Measurements from ENCODE around the gene ADORA2A.
A peak's percentile ranks its signal among the peaks of the same experiment; 100 is the strongest.

The ADORA2A gene

GRCh38 chr22:24419475-24419850, 7.9 kb upstream of the ADORA2A start:
- no peak for DNase-seq

- no peak for DNase-seq
These were observed 7.1 kb upstream of the ADORA2A start for GRCh38 chr22:24420072-24420976.

GRCh38 chr22:24420977-24421343, 6.4 kb upstream of the ADORA2A start:
- no peak for DNase-seq

GRCh38 chr22:24421428-24421931, 5.9 kb upstream of the ADORA2A start:
- peak in 1 of 5 experiments; percentile 60 for DNase-seq

GRCh38 chr22:24422102-24422665, 5.2 kb upstream of the ADORA2A start:
- no peak for DNase-seq

DNA sequence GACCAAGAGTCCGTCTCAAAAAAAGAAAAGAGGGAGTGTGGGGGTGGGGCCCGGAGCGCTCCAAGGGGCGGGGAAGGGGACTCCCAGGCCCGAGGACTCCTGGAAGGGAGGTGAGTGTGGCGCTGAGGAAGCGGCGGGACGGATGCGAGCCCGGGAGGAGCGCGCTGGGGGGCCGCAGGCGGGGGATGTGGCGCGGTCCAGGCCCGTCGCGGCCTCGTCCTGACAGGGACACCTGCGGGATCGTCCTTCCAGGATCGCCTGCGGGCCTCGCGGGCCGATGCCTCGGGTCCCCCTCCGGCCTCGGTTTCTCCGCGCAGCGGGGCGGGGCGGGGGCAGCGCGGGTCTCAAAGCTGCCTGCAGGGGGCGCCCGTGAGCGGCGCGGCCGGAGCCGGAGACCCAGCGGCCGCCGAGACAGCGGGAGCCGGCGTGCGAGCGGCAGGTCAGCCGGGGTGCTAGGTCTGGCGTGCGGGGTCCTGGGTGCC, 3.8 kb upstream of the ADORA2A start:
- DNase-seq = peak; percentile 34 to 60 (median 46)

DNA sequence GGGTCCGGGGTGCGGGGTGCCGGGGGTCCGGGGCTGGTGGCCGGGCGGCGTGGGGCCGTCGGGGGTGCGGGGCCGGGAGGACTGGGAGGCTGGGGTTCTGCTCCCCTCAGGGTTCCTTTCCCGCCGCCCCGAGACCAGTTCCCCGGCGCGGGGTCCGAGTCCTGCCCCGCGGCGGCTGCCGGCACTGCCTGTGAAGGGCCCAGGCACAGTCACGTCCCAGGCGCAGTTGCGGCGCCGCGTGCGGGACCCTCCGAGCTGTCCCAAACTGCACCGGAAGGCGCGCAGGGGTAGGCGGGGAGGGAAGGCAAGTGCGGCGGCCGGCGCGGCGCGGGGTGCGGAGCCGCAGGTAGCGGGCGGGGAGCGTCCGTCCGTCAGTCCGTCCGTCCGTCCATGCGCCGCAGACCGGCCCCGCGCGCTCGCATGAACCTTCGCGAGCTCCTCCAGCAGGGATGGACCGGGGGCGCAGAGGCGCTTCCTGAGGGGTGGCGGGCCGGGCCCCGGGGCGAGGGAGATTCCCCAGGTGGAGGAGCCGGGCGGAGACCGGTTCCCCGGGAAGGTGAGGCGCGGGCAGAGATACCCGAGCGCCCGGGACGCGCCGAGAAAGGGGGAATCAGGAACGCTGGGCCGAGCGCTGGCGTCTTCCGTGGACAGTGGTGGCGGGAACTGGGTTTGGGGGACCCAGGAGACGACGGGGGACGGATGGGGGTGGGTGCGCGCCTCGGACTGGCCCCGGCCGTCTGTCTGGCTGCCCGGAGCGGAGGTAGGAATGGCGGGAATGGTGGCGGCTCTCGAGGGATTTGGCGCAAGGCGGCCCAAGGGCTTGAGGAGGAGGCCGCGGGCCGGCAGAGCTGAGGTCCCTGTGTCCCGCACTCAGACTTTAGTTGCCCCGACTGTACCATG, 3.1 kb upstream of the ADORA2A start:
- DNase-seq = peak in 3 of 5 experiments; percentile 21 to 61 (median 34)

GRCh38 chr22:24424901-24425775, 2.3 kb upstream of the ADORA2A start:
- no peak for DNase-seq

GRCh38 chr22:24426436-24426835, 963 bp upstream of the ADORA2A start:
- DNase-seq = peak in 1 of 5 experiments; percentile 35

GRCh38 chr22:24426851-24427499, 424 bp upstream of the ADORA2A start:
- DNase-seq = peak in 1 of 5 experiments; percentile 37

GRCh38 chr22:24428751-24429410, 1.5 kb downstream of the ADORA2A start:
- no peak for DNase-seq

DNA sequence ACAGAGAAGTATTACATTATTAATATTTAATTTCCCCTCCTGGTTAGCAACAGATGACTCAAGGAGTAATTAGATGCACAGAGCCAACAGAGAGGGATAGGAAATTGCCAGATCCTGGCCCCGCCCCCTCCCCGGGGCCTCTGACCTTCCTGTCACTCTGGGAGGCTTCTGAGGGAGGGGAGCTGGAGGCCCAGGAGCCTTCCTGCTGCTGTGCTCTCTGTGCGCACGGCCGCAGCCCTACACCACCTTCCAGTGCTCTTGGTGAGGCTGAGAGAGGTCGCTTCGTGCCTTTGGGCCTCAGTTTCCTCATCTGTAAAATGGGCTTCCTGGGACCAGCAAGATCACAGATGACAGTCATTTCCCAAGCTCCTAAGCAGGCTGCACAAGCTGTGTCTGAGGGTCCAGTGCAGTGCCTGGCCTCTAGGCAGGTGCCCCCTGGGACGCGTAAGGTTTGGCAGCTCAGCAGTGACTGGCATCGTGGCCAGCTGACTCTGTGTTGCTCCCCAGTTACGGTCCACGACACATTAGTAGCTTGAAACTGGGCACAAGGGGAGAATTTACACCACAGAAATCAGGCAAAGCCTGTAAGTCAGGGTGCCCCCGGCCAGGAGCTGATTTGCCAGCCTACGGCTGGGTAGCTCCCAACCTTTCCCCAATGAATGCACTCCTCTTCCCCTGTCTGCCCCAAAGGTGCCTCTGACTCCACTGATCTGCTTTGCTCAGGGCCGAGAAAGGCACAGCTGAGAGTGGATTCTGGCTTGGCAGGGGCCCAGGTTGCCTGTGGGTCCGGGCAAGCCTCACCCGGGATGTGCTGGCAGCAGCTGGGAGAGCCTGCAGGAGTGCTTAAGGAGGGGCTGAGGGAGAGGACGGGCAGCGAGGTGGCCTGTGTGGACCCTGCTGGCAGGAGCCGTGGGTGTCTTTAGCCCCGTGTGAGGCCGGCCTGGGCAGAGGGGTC, 2.3 kb downstream of the ADORA2A start:
- peak in 4 of 5 experiments; percentile 34 to 81 (median 48) for DNase-seq

- DNase-seq = no peak
These were observed 3.3 kb downstream of the ADORA2A start for GRCh38 chr22:24430431-24431308.

GRCh38 chr22:24431309-24432034, 4.1 kb downstream of the ADORA2A start:
- no peak for DNase-seq

- DNase-seq = no peak
These were observed 4.9 kb downstream of the ADORA2A start for GRCh38 chr22:24432059-24432853.

DNA sequence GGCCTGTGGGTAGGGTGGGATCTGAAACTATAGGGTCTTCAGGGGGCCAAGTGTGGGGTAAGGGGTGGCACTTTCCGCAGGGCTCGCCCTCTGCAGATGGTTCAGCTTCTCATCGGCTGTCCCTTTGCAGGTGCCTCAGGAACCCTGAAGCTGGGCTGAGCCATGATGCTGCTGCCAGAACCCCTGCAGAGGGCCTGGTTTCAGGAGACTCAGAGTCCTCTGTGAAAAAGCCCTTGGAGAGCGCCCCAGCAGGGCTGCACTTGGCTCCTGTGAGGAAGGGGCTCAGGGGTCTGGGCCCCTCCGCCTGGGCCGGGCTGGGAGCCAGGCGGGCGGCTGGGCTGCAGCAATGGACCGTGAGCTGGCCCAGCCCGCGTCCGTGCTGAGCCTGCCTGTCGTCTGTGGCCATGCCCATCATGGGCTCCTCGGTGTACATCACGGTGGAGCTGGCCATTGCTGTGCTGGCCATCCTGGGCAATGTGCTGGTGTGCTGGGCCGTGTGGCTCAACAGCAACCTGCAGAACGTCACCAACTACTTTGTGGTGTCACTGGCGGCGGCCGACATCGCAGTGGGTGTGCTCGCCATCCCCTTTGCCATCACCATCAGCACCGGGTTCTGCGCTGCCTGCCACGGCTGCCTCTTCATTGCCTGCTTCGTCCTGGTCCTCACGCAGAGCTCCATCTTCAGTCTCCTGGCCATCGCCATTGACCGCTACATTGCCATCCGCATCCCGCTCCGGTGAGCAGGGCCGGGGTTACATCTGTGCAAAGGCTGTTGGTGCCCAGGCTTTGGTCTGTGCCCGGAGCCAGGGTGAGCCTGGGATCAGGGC, 5.8 kb downstream of the ADORA2A start:
- no peak for DNase-seq
